GM21381 (cell line): Measurements from ENCODE around the gene LRP2.
A peak's percentile ranks its signal among the peaks of the same experiment; 100 is the strongest.

Experiments
- ATAC-seq: cut with Tn5 transposase; IDR thresholded peaks from one replicate; pipeline ENCODE4 v1.9.1; 2021; ENCODE audit warnings: mild to moderate bottlenecking, moderate library complexity; ENCODE audit not compliant: unreplicated experiment

LRP2 gene

DNA sequence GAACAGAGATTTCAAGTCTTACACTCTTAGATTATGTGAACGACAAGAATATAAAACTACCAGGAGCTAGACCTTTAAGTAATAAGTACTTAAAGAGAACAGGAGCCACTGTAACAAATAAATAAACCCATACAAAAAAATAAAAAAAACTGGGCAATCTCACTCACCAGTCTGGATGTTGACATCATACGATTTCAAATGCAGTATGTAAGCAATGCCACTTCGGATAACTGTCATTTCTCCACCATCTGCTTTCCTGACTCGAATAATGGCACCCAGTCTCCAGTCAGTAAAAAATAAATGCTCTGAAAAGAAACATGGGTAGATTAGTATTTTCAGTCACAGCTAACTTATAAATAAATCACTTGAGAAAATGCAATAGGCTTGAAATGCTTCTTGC is 115.1 kb downstream of the LRP2 start:
- no peak for ATAC-seq

DNA sequence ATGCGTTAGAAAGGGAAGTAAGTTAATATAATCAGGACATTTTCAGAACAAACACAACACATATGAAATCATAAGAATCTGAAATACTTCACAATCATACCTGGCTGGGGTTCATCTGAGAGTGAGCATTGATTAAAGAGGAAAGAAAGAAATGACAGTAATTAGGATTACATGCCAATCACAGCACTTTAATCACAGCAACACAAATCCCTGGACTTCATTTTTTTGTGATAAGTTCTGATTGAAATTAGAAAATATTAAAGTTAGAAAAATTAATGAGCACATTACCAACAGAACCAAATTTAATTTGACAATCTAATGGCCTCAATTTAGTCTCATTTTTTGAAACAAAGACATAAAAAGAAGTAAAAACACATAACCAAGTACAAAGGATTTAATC is 121.9 kb downstream of the LRP2 start:
- no peak for ATAC-seq

DNA sequence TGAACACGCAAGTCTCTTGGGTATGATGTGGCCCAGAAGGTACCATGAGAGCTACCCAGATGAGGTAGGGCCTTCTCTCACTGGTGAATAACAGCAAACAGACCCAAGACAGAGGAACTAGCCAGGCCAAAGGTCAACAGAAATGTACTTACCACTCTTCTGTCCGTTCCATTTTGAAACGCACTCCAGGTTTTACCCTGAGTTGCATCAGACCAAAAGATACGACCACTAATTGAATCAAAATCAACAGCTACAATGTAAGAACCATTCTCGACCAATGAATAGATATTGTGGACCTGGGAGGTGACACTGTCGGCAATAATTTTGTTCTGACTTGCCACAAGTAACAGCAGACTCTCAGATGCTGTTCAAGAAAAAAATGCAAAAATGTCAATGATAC is 124.4 kb downstream of the LRP2 start:
- no peak for ATAC-seq

DNA sequence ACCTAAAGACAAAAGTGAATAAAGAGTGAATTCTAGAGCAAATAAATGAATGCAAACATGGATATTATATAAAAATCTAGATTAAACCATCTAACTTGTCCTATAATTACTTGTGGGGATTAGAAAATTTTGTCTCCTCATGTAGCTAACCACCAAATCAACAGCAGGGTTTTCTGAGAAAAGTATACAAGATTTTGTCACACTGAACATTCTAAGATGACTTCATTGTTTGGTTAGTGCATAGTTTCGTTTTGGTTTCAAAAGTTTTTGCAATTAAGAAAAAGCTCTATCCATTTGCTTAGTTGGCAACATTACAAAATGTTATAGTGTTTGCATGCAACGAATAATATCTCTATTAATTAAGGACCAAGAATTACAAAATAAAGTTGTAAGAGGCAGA is 125.0 kb downstream of the LRP2 start:
- ATAC-seq: no peak

DNA sequence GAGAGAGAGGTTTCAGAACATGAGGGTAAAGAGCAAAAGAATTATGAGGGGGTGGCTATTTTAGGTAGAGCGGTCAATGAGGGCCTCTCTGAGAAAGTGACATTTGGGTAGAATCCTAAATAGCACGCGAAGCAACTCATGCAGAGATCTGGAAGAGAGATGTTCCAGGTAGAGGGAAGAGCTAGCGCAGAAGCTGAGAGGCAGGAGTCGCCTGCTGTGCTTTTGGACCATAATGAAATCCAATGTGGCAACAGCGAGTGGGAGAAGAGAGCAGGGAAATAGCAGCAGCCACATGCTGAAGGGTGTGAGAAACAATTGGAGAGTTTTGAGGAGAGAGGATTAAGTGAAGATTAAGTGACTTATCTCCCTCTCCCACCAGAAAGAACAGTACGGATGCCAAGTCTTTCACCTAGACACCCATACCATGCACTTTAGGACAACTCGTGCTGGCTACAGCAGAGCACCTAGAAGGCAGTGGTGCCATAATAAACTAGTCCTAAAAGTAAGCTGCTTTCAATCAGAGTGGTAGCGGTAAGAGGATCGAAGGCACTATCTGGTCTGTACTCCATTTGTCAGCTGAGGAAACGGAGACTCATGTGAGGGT is 129.7 kb downstream of the LRP2 start:
- ATAC-seq: no peak

DNA sequence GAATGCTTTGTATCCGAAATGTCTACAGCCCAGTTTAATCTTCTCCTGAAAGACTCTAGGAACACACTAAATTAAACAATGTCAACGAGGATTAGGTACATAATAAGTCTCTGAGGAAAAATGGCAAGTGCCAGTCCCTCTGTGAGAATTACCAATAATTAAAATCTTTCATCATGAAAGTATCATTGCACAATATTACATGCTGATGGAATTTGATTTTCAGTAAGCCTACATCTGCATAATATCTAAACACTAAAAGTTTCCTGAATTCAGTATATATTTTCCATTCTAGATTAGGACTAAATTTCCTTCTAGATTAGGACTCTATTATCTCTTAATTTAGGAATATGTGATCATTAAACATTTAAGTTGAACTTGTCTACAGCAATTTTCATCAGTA is 132.1 kb downstream of the LRP2 start:
- ATAC-seq: no peak

DNA sequence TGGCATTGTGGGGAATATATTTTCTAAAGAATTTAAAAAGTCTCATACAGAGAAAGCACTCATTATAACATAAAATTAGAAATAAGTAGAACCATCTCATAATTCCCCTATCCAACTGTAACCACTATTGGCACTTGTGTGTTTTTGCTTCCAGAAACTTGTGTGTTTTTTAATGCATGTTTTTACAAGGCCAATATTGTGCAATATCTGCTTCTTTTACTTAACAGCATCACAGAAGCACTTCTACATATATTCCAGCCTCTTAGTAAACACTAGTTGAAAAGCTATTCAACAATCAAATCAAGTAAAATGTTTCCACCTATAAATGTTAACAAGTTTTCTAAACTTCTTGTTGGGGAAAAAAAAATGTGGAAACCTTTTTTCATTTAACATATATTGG is 132.7 kb downstream of the LRP2 start:
- no peak for ATAC-seq

DNA sequence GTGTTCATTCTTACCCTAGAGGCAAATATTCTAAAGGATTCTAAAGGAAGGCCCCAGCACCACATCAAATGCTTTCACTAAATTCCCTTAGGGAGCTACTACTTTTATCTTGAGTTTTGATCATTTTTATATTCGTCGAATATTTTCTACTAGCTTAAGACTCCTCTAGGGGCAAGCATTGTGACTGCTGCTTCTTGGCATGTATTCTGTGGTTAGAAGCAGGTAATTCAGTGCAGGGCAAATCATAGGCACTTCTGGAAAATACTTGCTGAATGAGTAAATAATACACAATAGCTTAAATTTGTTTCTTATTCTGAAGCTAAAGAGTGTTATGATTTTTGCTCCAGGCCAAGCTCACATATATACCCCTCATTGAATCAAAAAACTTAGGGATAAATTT is 136.4 kb downstream of the LRP2 start:
- no peak for ATAC-seq

DNA sequence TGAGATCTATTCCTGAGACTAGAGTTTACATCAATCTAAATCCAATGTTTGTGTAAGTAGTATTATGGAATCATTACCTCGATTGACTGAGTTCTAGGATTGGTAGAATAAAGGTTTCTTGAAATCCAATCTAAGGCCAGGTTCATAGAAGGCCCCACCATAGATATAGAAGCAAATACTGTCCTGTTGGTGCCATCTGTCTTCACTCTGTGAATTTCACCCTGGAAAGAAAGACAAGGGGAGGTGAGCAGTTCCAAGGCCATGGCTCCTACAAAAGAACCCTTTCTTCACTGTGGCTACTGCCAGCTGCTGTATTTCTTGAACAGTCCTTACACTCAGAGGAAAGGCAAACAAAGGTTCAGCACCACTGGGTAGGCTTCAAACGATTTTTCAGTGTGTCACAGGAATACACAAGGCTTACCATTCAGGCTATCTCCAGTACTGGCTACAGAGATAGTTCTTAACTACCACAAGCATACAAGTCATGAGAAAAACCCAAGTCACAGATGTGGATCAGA is 137.0 kb downstream of the LRP2 start:
- ATAC-seq: no peak

DNA sequence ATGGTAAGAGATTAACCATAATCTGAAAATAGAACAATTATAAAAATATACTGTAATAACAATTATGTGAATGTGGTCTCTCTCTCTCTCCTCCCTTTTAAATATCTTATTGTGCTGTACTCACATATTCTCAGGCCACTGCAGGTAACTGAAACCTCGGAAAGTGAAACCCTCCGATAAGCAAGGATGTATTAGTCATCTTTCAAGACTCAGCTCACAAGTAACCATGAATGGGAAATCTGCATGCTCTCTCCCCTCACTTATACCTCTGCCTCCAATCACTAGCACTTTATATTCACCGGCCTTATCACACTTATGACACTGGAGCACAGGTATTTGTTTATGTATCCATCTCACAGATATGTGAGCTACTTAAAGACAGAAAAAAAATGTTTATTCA is 139.7 kb downstream of the LRP2 start:
- peak; percentile 94 for ATAC-seq

DNA sequence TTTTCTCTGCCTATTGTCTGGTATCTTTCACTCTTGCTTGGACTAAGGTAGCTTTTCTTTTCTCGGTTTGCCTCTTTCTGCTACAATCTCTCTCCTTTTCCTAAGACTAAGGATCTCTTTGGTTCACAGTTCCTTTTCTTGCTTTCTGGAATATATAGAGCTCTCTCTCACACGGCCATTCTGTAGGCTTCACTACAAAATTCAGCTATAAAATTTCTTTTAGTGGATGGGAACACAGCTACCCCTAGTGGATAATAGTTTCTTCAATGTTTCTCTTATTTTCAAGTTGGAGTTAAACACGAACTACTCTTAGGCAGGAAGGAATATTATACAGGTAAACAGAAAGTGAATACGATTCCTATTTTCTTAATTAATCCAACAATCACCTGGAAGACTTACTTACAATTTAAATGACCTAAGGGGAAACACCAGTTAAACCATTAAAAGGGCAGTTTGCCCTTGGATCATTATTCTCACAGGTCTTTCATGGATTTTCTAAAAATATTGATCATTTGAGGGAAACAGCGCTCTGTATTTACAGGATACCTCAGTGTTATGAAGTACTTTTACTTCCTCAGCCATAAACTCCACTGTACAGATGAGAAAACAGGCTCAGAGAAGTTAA is 140.5 kb downstream of the LRP2 start:
- no peak for ATAC-seq

DNA sequence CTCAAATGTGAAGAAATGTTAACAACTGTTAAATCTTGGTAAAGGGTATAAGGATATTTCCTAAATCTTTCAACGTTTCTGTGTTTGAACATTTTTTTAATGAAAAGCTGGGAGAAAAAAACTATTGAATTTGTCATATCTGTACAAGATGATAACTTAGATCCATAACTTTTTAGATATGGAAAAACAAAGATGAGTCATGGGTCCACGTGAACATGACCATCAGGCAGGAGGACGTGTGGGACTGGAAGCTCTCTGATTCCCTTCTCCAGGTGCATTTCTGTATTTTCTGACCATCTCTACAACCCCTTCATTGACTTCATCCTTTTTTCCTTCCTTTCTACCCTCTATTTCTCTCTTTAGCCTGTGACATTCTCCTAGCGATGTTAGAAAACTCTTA is 151.4 kb downstream of the LRP2 start:
- no peak for ATAC-seq

DNA sequence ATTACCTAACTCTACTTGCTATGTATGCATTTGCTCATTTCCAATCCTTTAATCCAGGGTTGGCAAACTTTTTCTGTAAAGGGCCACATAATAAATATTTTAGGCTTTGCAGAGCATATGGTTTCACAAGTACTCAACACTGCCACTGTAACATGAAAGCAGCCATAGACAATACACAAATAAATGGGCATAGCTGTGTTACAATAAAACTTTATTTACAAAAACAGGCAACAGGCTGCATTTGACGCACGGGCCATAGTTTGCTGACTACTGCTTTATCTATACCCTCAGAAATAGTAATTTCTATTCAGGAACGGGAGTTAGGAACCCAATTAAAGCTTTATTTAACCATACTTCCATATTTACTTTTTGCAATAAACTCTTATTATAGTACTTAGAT is 154.3 kb downstream of the LRP2 start:
- ATAC-seq: no peak

DNA sequence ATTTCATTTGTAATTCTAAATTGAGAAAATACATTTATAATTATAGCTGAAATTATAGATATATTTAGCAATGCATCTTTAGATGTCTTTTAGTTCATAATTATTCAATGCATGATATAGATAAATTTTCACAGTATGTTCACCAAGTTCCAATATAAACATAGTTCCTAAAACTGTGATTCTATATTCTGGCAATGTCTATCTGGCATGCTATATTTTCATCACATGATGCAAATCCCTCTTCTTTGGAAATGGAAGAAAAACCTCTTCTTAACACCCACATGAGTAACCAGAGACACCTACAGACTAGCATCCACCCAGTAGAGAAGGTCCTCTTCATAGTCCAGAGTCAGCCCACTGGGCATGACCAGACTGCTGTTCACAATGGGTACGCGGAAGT is 157.2 kb downstream of the LRP2 start:
- ATAC-seq: no peak

DNA sequence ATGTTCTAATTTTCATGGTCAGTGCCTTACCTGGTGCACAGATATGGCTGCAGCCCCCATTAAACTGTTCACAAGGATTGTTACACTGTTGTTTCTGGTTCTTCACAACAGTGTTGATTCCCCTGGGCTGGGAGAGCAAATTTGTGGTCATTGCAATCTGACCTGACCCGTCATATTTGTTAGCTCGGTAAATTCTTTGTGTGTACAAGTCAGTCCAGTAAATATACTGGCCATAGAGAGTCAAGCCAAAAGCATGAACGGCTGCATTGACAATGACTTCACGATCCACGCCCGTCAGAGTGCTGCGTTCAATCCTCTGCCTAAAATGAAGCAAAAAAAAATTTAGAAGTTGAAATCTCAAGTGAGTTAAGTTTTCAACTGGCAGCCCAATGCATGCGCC is 158.4 kb downstream of the LRP2 start:
- no peak for ATAC-seq

DNA sequence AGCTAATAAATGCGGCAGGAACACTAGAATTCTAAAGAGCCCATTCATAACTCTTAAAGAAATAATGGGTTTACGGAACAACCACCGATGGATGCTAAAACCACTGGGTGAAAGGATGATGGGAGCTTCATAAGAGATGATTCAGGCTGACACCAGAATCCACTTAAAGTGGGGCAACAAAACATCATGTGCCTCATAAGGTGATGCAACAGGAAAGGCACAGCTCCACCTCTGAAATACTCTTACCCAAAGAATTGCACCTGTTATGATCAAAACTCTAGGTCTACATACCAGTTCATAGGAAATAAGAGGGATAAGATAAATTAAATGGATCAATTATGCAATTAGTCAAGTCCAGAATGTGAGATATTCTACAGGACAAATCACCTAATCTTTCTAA is 161.6 kb downstream of the LRP2 start:
- no peak for ATAC-seq

DNA sequence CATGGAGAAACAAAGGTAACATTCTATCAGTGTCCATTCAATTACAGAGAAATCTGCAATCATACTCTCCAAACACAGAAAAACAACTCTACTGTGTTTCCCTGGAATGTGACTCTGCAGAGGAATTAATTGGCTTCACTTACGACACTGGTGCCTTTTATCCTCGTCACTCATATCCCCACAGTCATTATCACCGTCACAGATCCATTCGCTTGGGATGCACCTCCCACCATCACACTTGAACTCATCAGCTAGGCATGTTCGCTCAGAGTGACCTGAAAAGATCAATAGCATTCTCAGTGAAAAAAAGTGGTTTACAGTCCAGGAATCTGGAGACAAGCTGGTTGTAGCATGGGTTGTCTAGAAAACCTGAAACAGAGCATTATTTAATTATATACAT is 168.7 kb downstream of the LRP2 start:
- no peak for ATAC-seq

DNA sequence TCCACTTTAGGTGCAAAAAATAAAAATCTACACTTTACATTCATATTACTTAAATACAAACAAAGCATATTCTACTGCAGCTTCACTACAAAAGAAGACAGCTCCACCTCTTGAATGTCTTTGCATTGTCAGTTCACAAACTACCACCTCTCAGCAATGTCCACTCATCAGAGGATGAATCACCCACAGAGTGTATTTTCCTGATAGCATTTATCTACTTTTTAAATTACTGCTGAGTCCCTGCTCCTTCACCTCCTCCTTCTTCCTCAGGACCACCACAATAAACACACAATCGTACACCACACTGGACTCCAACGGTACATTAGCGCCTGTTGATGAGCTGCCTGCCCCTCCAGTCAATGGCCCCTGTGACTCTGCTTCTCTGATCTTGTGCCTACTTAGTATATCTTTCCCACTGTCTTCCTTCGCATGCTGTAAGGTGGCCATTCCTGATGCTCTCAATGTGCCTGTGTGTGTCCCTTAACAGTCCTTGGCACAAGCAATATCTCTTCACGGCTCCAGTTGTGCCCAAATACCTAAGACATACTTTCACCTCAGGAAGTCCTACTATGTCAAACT is 172.0 kb downstream of the LRP2 start:
- no peak for ATAC-seq

DNA sequence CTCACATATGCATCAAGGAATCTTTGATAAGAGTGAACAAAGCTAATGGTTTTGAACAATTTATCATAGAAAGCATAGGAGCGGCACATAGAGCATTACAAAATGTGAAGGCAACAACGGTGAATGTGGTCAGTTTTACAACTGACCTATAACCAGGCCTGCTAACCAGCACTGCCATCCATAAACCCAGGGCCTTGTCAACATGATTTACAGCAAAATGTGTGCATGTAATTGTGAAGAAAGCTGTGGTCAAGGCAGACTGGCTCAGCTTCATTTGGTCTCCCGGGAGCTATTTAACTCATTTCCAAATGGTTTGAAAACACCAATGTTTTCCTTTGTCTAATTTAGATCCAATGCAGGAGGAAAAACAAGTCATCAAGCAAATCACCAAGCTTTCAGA is 173.2 kb downstream of the LRP2 start:
- no peak for ATAC-seq

DNA sequence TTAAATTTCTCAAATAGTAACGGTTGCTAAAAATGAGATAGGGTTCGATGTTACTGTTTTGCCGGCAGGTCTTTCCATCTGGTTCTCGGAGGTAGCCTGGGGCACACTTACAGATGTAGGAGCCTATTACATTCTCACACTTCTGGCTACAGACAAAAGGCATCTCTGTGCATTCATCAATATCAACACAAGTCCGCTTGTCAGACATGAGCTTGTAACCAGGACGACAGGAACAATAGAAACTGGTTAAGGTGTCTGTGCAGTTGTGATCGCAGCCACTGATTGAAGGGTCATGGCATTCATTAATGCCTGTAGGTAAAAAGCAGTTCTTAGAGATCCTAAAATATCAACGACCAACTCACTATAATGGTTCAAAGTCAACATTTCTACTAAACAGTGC is 176.6 kb downstream of the LRP2 start:
- ATAC-seq: no peak

DNA sequence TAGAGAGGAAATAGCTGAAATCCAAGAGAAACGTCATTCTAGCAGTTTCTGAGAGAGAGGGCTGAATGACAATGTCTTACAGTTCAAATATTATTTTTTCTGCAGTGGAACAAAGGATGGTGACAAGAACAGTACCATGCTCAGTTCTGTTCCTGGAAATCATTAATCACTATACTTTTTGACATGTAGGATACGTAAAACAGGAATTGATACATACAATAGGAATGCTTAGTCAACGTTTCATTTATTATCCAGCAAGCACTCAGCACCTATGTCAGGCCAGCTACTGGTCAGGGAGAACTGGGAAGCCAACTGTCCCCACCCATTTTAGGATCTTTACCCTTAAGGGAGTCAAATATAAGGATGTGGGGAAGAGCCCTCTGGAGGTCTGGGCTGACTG is 178.3 kb downstream of the LRP2 start:
- ATAC-seq: no peak

DNA sequence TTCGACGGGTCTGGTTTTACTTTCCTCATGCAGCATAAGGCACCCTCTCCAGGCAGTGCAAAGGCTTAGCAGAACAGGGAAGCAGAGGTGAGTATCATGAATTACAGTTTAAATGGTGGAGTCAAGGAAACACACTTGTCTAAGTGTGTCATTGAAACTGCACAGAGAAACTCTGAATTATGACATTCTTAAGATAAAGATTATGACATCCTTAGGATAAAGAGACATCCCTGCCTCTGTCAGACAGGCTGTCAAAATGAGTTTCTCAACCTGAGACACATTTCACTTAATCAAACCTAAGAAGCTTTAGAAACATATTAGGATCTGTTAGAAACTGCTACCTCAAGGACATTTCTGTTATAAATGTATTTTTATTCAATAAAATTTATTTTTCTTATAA is 179.8 kb downstream of the LRP2 start:
- no peak for ATAC-seq
